Suprapubic skin (tissue), 4 donors: Measurements from ENCODE around the gene TNPO1. TPM values are rescaled to one million over a fixed set of nuclear protein-coding genes. Genes with fewer than 3 reads are reported as not detected.
"Not testable (repeated sequence)": the region's sequence is repeated elsewhere in the genome, so short reads cannot be mapped to it uniquely, and the experiment has no call there.

Source experiments
- DNase-seq, 2 donors: peaks; one replicate each; pipeline ENCODE4 v3.0.0-alpha.2; 2019; ENCODE audit warnings: low spot score in 2 of 2
- H3K27ac ChIP-seq: fragments of 200-600 bp; sonication (generic); one replicate; pipeline ENCODE4 v1.5.1; 2019
- H3K27me3 ChIP-seq: fragments of 200-600 bp; sonication (generic); one replicate; pipeline ENCODE4 v1.5.1; 2019
- H3K36me3 ChIP-seq: fragments of 200-600 bp; sonication (generic); one replicate; pipeline ENCODE4 v1.5.1; 2019
- H3K4me1 ChIP-seq: fragments of 200-600 bp; sonication (generic); one replicate; pipeline ENCODE4 v1.5.1; 2019
- H3K4me3 ChIP-seq: fragments of 200-600 bp; sonication (generic); one replicate; pipeline ENCODE4 v1.5.1; 2019; ENCODE audit warnings: mild to moderate bottlenecking
- H3K9me3 ChIP-seq: fragments of 200-600 bp; sonication (generic); one replicate; pipeline ENCODE4 v1.5.1; 2019
- EP300 ChIP-seq: sonication (generic); formaldehyde crosslinking; IDR thresholded peaks from one replicate; pipeline ENCODE4 v1.6.1; 2017; ENCODE audit warnings: antibody characterized with exemption
- POLR2A ChIP-seq, 2 donors: fragments of 450-650 bp; IDR thresholded peaks; one replicate each; pipeline ENCODE4 v1.6.1; 2017; ENCODE audit warnings: antibody characterized with exemption in 2 of 2, mild to moderate bottlenecking in 2 of 2, moderate library complexity in 2 of 2
- POLR2AphosphoS5 ChIP-seq, 3 donors: sonication (generic); formaldehyde crosslinking; IDR thresholded peaks; one replicate each; pipeline ENCODE4 v1.6.1; 2017; ENCODE audit warnings: antibody characterized with exemption in 3 of 3
- WGBS: methylation state at CpG from one replicate; pipeline ENCODE4 v1.1.5; 2018; 5-methylcytosine and 5-hydroxymethylcytosine counted together
- total RNA-seq, 4 donors: library from RNA; depleted of rRNA; stranded (reverse); fragments of >200 nt; gene quantifications; one replicate each; pipeline ENCODE4 v1.1.0, GENCODE V29; 2016
- TF ChIP-seq, protein P1 (sequence below), 2 donors: fragments of 200-600 bp in 1 of 2; fragments of 450-650 bp in 1 of 2; sonication (generic) in 1 of 2; IDR thresholded peaks; one replicate each; pipeline ENCODE4 v1.5.1; 2016 to 2019; ENCODE audit warnings: antibody characterized with exemption in 2 of 2, mild to moderate bottlenecking in 1 of 2, moderate library complexity in 1 of 2

Gene TNPO1
- total RNA-seq, 4 donors from 2014 or later, result 40.7 to 81.0 (median 51.2) TPM

DNA sequence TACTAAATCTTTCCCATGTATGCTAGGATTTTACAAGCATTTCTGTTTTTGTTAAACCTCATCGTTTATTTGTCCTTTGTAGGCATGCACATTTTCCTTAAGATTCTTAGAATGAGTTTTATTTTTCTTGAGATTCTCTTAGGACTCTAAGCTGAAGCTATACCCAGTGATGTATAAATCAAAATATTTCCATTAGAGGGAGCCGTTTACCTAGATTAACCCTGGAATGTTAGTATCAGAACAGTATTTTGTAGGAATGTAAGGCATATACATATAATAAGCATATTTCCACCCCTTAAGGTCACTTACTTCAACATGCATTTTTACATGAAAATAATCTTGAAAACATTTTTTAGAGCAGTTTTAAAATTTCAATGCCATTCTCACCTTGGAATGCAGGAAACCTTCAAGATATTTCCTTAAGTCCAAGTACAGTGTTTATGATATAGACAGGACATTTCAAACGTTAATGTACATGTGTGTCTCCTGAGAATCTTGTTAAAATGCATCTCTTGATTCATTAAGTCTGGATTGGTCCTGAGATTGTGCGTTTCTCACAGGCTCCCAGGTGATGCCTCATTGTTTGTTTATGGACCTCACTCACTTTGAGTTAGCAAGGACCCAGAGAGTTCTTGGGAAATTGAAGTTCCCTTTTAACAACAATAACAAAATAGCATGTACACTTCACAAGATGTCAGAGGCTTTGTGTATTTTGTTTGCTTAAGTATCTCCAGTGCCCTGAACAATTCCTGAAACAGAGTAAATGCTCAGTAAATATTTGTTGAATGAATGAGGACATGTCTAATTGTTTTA lies 104.4 kb downstream of the TNPO1 start:
- DNase-seq, result no peak
- Histone ChIP-seq H3K36me3 (no peaks in the 10 kb centered on the region), H3K27me3 (no peaks in the 10 kb centered on the region), H3K9me3 (no peaks in the 10 kb centered on the region), H3K4me3 (no peak overlapping the region), H3K27ac (no peak overlapping the region), H3K4me1 (no peaks in the 10 kb centered on the region)
- 24% methylated on average over 4 of the region's 4 CpGs for WGBS
- TF ChIP-seq EP300, result no peak
- no peak for TF ChIP-seq POLR2A (IDR thresholded peaks at IDR 0.05)
- TF ChIP-seq, protein P1, sequence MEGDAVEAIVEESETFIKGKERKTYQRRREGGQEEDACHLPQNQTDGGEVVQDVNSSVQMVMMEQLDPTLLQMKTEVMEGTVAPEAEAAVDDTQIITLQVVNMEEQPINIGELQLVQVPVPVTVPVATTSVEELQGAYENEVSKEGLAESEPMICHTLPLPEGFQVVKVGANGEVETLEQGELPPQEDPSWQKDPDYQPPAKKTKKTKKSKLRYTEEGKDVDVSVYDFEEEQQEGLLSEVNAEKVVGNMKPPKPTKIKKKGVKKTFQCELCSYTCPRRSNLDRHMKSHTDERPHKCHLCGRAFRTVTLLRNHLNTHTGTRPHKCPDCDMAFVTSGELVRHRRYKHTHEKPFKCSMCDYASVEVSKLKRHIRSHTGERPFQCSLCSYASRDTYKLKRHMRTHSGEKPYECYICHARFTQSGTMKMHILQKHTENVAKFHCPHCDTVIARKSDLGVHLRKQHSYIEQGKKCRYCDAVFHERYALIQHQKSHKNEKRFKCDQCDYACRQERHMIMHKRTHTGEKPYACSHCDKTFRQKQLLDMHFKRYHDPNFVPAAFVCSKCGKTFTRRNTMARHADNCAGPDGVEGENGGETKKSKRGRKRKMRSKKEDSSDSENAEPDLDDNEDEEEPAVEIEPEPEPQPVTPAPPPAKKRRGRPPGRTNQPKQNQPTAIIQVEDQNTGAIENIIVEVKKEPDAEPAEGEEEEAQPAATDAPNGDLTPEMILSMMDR (IDR thresholded peaks at IDR 0.05), result no peak
- TF ChIP-seq POLR2AphosphoS5 (IDR thresholded peaks at IDR 0.05), result no peak

DNA sequence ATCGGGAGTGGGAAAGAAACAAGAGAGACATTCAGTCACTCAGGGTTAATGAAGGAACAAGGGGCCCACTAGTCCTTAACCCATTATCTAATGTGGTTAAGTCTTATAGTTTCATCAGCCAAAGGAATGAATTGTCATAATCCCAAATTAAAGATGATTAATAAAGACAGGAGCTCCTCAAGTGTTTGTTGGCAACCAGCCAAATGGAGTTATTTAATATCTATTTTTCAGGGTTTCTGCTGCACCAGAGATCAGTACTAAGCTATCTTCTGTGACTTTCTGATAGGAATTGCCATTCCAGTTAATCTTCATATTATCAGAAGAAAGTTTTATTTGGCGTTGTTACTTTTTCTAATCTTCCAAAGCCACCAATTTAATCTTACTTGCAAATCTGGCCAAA lies 105.4 kb downstream of the TNPO1 start:
- no peak overlapping the region for H3K4me3 ChIP-seq
- H3K27me3 ChIP-seq, result no peaks in the 10 kb centered on the region
- H3K4me1 ChIP-seq, result no peaks in the 10 kb centered on the region
- H3K9me3 ChIP-seq, result no peaks in the 10 kb centered on the region
- 84% methylated on average over 2 of the region's 2 CpGs for WGBS
- no peaks in the 10 kb centered on the region for H3K36me3 ChIP-seq
- TF ChIP-seq POLR2AphosphoS5 (IDR thresholded peaks at IDR 0.05), result no peak
- no peak for TF ChIP-seq POLR2A (IDR thresholded peaks at IDR 0.05)
- no peak for TF ChIP-seq EP300
- TF ChIP-seq, protein P1 (IDR thresholded peaks at IDR 0.05), result no peak
- H3K27ac ChIP-seq, result no peak overlapping the region
- DNase-seq, result no peak

DNA sequence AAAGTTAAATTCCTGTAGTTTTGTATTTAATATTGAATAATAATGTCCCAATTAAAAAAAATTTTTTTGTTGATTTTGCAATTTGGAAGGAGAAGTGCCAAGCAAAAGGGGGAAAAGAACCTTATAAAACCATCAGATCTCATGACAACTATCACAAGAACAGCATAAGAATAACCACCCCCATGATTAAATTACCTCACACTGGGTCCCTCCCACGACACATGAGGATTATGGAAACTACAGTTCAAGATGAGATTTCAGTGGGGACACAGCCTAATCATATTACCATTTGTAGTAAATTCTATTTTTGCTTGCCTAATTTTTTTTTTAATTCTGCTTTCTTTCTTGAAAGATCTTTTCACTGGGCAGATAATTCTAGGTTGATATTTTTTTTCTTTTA lies 106.0 kb downstream of the TNPO1 start:
- no peak overlapping the region for H3K4me3 ChIP-seq
- H3K9me3 ChIP-seq, result no peaks in the 10 kb centered on the region
- H3K36me3 ChIP-seq, result no peaks in the 10 kb centered on the region
- no peaks in the 10 kb centered on the region for H3K4me1 ChIP-seq
- 64% methylated on average over 1 of the region's 1 CpG for WGBS
- H3K27me3 ChIP-seq, result no peaks in the 10 kb centered on the region
- no peak for DNase-seq
- no peak overlapping the region for H3K27ac ChIP-seq
- no peak for TF ChIP-seq EP300
- TF ChIP-seq, protein P1 (IDR thresholded peaks at IDR 0.05), result no peak
- no peak for TF ChIP-seq POLR2AphosphoS5 (IDR thresholded peaks at IDR 0.05)
- TF ChIP-seq POLR2A (IDR thresholded peaks at IDR 0.05), result no peak

DNA sequence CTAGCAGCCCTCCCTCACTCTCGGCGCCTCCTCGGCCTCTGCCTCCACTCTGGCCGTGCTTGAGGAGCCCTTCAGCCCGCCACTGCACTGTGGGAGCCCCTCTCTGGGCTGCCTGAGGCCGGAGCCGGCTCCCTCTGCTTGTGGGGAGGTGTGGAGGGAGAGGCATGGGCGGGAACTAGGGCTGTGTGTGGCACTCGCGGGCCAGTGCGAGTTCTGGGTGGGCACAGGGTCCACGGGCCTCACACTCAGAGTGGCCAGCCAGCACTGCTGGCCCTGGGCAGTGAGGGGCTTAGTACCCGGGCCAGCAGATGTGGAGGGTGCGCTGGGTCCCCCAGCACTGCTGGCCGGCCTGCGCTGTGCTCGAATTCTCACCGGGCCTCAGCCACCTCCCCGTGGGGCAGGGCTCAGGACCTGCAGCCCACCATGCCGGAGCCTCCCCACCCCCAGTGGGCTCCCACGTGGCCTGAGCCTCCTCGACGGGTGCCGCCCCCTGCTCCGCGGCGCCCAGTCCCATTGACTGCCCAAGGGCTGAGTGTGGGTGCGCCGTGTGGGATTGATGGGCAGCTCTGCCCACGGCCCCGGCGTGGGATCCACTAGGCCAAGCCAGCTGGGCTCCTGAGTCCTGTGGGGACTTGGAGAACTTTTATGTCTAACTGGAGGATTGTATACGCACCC lies 109.0 kb downstream of the TNPO1 start:
- H3K27ac ChIP-seq, result no peak overlapping the region
- no peaks in the 10 kb centered on the region for H3K27me3 ChIP-seq
- no peak for DNase-seq
- no peaks in the 10 kb centered on the region for H3K36me3 ChIP-seq
- TF ChIP-seq POLR2AphosphoS5 (IDR thresholded peaks at IDR 0.05), result no peak
- no peaks in the 10 kb centered on the region for H3K4me1 ChIP-seq
- no peak overlapping the region for H3K4me3 ChIP-seq
- WGBS, result 94% methylated on average over 16 of the region's 33 CpGs
- no peaks in the 10 kb centered on the region for H3K9me3 ChIP-seq

DNA sequence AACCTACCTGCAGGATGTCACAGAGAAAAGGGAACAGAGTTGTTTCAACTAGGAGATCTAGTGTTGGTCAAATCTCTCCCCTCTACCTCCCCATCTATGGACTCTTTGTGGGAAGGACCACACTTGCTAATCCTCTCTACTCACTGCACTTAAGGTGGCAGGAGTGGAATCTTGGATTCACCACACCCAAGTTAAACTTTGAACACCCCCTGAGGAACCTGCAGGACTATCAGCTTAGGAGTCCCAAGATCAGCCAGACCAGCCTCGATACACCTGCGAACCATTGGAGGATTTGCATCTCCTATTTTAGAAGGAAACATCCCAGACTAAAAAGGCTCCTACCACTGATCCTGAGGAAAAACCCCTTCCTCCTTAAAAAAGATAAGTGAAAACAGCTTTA lies 116.2 kb downstream of the TNPO1 start:
- H3K4me1 ChIP-seq, H3K27me3 ChIP-seq, DNase-seq, H3K36me3 ChIP-seq, H3K27ac ChIP-seq, H3K4me3 ChIP-seq, H3K9me3 ChIP-seq: not testable (repeated sequence)
- 97% methylated on average over 2 of the region's 2 CpGs for WGBS

DNA sequence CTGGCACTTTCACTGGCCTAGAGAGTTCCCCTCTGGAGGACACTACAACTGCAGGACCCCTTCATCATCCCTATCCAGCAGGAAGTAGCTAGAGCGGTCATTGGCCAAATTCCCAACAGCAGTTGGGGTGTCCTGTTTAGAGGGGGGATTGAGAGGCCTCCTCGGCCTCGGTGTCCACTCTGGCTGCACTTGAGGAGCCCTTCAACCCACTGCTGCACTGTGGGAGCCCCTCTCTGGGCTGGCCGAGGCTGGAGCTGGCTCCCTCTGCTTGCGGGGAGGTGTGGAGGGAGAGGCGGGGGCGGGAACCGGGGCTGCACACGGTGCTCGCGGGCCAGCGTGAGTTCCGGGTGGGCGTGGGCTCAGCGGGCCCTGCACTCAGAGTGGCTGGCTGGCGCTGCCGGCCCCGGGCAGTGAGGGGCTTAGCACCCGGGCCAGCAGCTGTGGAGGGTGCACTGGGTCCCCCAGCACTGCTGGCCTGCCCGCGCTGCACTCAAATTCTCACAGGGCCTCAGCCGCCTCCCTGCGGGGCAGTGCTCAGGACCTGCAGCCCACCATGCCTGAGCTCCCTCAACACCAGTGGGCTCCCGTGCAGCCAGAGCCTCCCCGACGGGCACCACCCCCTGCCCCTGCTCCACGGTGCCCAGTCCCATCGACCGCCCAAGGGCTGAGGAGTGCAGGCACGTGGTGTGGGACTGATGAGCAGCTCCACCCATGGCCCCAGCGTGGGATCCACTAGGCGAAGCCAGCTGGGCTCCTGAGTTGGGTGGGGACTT lies 118.7 kb downstream of the TNPO1 start:
- H3K36me3 ChIP-seq, H3K27me3 ChIP-seq, DNase-seq, H3K27ac ChIP-seq, H3K4me3 ChIP-seq, H3K4me1 ChIP-seq, H3K9me3 ChIP-seq: not testable (repeated sequence)
- WGBS, result 96% methylated on average over 21 of the region's 32 CpGs
